ENCODE results near the gene DLX2. TPM values are rescaled to one million over a fixed set of nuclear protein-coding genes. Genes with fewer than 3 reads are reported as not detected.

Gene DLX2
- total RNA-seq, 3 donors from 2014 or later (not counting 1 experiment from before 2014, with no cell fraction given), result 0.55 to 0.84 (median 0.78) TPM

- H3K36me3 Mint-ChIP-seq, result no peaks in the 10 kb centered on the region
- Histone ChIP-seq H3K4me1 (ENCODE audit: control insufficient read depth, insufficient read depth, low read length) (peaks cover 71% of the 10 kb centered on the region), H3K27ac (ENCODE audit: low read length) (no peak overlapping the region), H3K9me3 (ENCODE audit: control insufficient read depth, insufficient read depth, low read length) (peaks cover 6% of the 10 kb centered on the region), H3K27me3 (ENCODE audit: control insufficient read depth, insufficient read depth, low read length) (peaks cover 94% of the 10 kb centered on the region), H3K36me3 (ENCODE audit: control insufficient read depth, insufficient read depth, low read length) (no peaks in the 10 kb centered on the region), H3K4me3 (ENCODE audit: low read length) (no peak overlapping the region)
- H3K27ac Mint-ChIP-seq, result peak overlapping the region; percentile 46 to 84
- peak overlapping the region; percentile 73 for H3K4me3 Mint-ChIP-seq
- no peak for TF ChIP-seq CTCF (IDR thresholded peaks at IDR 0.05)
- WGBS (ENCODE audit: insufficient coverage), result 5% methylated on average over 54 of the region's 55 CpGs
- H3K9me3 Mint-ChIP-seq, result no peaks in the 10 kb centered on the region
- ATAC-seq (no peak), DNase-seq (peak in 1 of 2 donors; percentile 53)
- peaks cover 59 to 63% of the 10 kb centered on the region in 2 donors for H3K27me3 Mint-ChIP-seq (ENCODE audit: low read depth in 2 of 2)
- intact Hi-C loops (cut with micrococcal nuclease), result no loop called here
- peaks cover 47 to 62% of the 10 kb centered on the region in 2 donors for H3K4me1 Mint-ChIP-seq
Observed at GRCh38 chr2:172096626-172097547, 5.8 kb downstream of the DLX2 start.

GRCh38 chr2:172095905-172096625 lies 6.6 kb downstream of the DLX2 start:
- 6% methylated on average over 38 of the region's 40 CpGs for WGBS (ENCODE audit: insufficient coverage)
- H3K27me3 ChIP-seq (ENCODE audit: control insufficient read depth, insufficient read depth, low read length), result peaks cover 92% of the 10 kb centered on the region
- TF ChIP-seq CTCF (IDR thresholded peaks at IDR 0.05), result no peak
- Mint-ChIP-seq H3K9me3 (no peaks in the 10 kb centered on the region), H3K4me1 (peaks cover 42 to 54% of the 10 kb centered on the region in 2 donors), H3K27me3 (ENCODE audit: low read depth in 2 of 2) (peaks cover 59 to 61% of the 10 kb centered on the region in 2 donors), H3K27ac (peak overlapping the region; percentile 68 to 84), H3K36me3 (no peaks in the 10 kb centered on the region), H3K4me3 (peak overlapping the region; percentile 78)
- H3K36me3 ChIP-seq (ENCODE audit: control insufficient read depth, insufficient read depth, low read length), result no peaks in the 10 kb centered on the region
- peaks cover 63% of the 10 kb centered on the region for H3K4me1 ChIP-seq (ENCODE audit: control insufficient read depth, insufficient read depth, low read length)
- no peak overlapping the region for H3K4me3 ChIP-seq (ENCODE audit: low read length)
- DNase-seq (no peak), ATAC-seq (no peak)
- intact Hi-C loops (cut with micrococcal nuclease), result loop anchor here (2.0 kb wide), 1 partner anchor 409 kb away; the partner anchor contains the start of gene DYNC1I2
- H3K9me3 ChIP-seq (ENCODE audit: control insufficient read depth, insufficient read depth, low read length), result peaks cover 6% of the 10 kb centered on the region
- H3K27ac ChIP-seq (ENCODE audit: low read length), result no peak overlapping the region

- TF ChIP-seq CTCF (IDR thresholded peaks at IDR 0.05), result no peak
- H3K36me3 Mint-ChIP-seq, result no peaks in the 10 kb centered on the region
- H3K4me3 Mint-ChIP-seq, result peak overlapping the region; percentile 78
- Histone ChIP-seq H3K4me1 (ENCODE audit: control insufficient read depth, insufficient read depth, low read length) (peaks cover 56% of the 10 kb centered on the region), H3K27ac (ENCODE audit: low read length) (no peak overlapping the region), H3K4me3 (ENCODE audit: low read length) (peak overlapping the region; percentile 15), H3K36me3 (ENCODE audit: control insufficient read depth, insufficient read depth, low read length) (no peaks in the 10 kb centered on the region), H3K27me3 (ENCODE audit: control insufficient read depth, insufficient read depth, low read length) (peaks cover 92% of the 10 kb centered on the region), H3K9me3 (ENCODE audit: control insufficient read depth, insufficient read depth, low read length) (peaks cover 6% of the 10 kb centered on the region)
- peaks cover 42 to 48% of the 10 kb centered on the region in 2 donors for H3K4me1 Mint-ChIP-seq
- WGBS (ENCODE audit: insufficient coverage), result 2% methylated on average over 51 of the region's 51 CpGs
- peaks cover 62 to 65% of the 10 kb centered on the region in 2 donors for H3K27me3 Mint-ChIP-seq (ENCODE audit: low read depth in 2 of 2)
- DNase-seq, result peak; percentile 76 to 91
- H3K27ac Mint-ChIP-seq, result peak overlapping the region; percentile 68 to 84
- ATAC-seq, result peak; percentile 81 to 93 (median 91)
- intact Hi-C loops (cut with micrococcal nuclease), result loop anchor here (2.0 kb wide), 1 partner anchor 409 kb away; the partner anchor contains the start of gene DYNC1I2
- no peaks in the 10 kb centered on the region for H3K9me3 Mint-ChIP-seq
Observed at GRCh38 chr2:172095146-172095904, 7.4 kb downstream of the DLX2 start.
